ENCODE measurements around the gene ZSWIM3. TPM values are rescaled to one million over a fixed set of nuclear protein-coding genes. Genes with fewer than 3 reads are reported as not detected.

The ZSWIM3 gene
- total and polyA plus RNA-seq, 12 donors: 2.9 to 19.5 (median 6.2) TPM

GRCh38 chr20:45909817-45910669 is 52.6 kb downstream of the ZSWIM3 start:
- TF ChIP-seq POLR2A (IDR thresholded peaks at IDR 0.05) (no peak), CTCF (IDR thresholded peaks at IDR 0.05) (no peak)
- Histone ChIP-seq H3K4me3 (peak overlapping the region in 1 of 4 donors; percentile 87), H3K4me1 (replicated peaks in 1 of 2) (peaks cover 18 to 45% of the 10 kb centered on the region in 2 donors), H3K36me3 (replicated peaks in 1 of 2) (peaks cover 0 to 32% of the 10 kb centered on the region in 2 donors), H3K27me3 (no peaks in the 10 kb centered on the region), H3K27ac (peak overlapping the region in 3 of 5 donors; percentile 31 to 92 (median 67)), H3K9me3 (replicated peaks in 1 of 3) (no peaks in the 10 kb centered on the region)
- intact Hi-C loops (cut with DNase I): no loop called here
- WGBS, 4 donors: 72 to 76% (median 74%) methylated on average over 19 to 22 of the region's 22 CpGs
- peak in 1 of 7 donors; percentile 40 for DNase-seq

- peak; percentile 38 to 92 for TF ChIP-seq POLR2A (IDR thresholded peaks at IDR 0.05)
- no peak for TF ChIP-seq CTCF (IDR thresholded peaks at IDR 0.05)
- 1 to 3% (median 2%) methylated on average over 28 to 43 of the region's 43 CpGs for WGBS, 4 donors
- no peaks in the 10 kb centered on the region for H3K9me3 ChIP-seq (replicated peaks in 1 of 3)
- H3K27me3 ChIP-seq: no peaks in the 10 kb centered on the region
- peak overlapping the region; percentile 77 to 92 (median 89) for H3K27ac ChIP-seq
- H3K4me1 ChIP-seq (replicated peaks in 1 of 2): peaks cover 13 to 37% of the 10 kb centered on the region in 2 donors
- peak overlapping the region in 3 of 4 donors; percentile 24 to 87 (median 30) for H3K4me3 ChIP-seq
- intact Hi-C loops (cut with DNase I): no loop called here
- H3K36me3 ChIP-seq (replicated peaks in 1 of 2): peaks cover 0 to 24% of the 10 kb centered on the region in 2 donors
- DNase-seq: peak; percentile 98 to 100 (median 100)
These were observed 53.5 kb downstream of the ZSWIM3 start for GRCh38 chr20:45910670-45911485.

- peak; percentile 70 to 84 (median 77) for DNase-seq
- Histone ChIP-seq H3K9me3 (replicated peaks in 1 of 3) (no peaks in the 10 kb centered on the region), H3K27me3 (no peaks in the 10 kb centered on the region), H3K27ac (peak within 1 kb of the TSS; percentile 77 to 92 (median 89)), H3K4me1 (replicated peaks in 1 of 2) (peaks cover 13 to 33% of the 10 kb centered on the region in 2 donors), H3K4me3 (peak within 1 kb of the TSS; percentile 24 to 87 (median 49)), H3K36me3 (replicated peaks in 1 of 2) (peaks cover 0 to 18% of the 10 kb centered on the region in 2 donors)
- intact Hi-C loops (cut with DNase I): no loop called here
- WGBS, 4 donors: 0 to 5% (median 1%) methylated on average over 11 to 58 of the region's 58 CpGs
- TF ChIP-seq CTCF (IDR thresholded peaks at IDR 0.05): peak in 1 of 6 experiments; percentile 12
- TF ChIP-seq POLR2A (IDR thresholded peaks at IDR 0.05): peak; percentile 81 to 92
These were observed 54.3 kb downstream of the ZSWIM3 start, which contains the start of gene PLTP for GRCh38 chr20:45911486-45912343. PLTP (minus strand) TSS chr20:45912155; CDS start chr20:45911452, 703 bp downstream.
